TTC549 (cell line): ENCODE measurements around the gene INO80E.
"Not testable (repeated sequence)": the region's sequence is repeated elsewhere in the genome, so short reads cannot be mapped to it uniquely, and the experiment has no call there.

Source experiments
- FAIRE-seq: peaks from 2 replicates; lab custom pipeline; 2012; peaks lifted over from hg19 to GRCh38; lab: Jason Lieb, UNC

Gene INO80E

DNA sequence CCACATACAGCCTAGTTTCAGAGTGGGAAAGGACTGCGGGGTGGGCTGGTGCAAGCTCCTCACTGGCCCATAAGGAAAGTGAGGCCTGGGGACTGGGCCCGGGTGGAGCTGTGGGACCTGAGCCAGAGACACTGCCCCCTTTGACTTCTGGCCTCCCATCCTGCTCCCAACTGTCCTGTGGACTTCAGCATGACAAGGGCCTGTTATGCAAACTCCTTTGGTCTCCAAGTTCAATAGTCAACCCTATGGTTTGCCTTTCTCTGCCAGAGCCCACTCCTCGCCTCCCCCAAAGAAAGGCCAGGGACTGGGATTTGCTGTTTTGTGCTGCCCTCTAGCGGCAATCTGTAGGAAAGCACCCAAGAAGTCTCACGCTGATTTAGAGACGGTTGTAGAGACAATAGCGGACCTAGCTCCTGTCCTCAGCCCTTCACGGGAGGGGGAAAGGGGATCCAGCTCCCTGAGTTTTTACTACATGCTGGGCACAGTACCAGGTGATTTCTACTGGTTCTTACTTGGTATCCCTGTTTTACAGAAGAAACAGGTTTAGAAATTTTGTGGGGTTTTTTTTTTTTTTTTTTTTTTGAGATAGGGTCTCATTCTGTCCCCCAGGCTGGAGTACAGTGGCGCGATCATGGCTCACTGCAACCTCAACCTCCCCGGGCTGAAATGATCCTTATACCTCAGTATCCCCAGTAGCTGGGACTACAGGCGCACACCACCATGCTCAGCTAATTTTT lies 36.2 kb downstream of the INO80E start:
- no peak for FAIRE-seq

DNA sequence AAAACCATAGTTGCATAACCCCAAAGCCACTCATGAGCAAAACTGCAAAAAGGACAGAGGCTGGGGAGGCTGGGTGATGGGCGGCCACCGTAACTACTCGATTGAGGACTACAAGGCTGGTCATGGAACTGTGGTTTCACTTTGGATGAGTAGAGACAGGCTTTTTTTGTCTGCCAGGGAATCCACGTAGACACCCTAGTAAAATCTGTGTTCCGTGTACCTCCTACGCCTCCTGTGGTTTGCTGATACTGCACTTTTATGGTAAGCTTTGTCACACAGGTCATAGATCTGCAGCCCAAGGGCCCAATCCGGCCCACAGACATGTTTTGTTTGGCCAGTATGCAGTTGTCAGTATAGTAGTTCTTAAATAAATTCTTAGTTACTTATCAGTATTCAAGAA lies 37.2 kb downstream of the INO80E start:
- no peak for FAIRE-seq

DNA sequence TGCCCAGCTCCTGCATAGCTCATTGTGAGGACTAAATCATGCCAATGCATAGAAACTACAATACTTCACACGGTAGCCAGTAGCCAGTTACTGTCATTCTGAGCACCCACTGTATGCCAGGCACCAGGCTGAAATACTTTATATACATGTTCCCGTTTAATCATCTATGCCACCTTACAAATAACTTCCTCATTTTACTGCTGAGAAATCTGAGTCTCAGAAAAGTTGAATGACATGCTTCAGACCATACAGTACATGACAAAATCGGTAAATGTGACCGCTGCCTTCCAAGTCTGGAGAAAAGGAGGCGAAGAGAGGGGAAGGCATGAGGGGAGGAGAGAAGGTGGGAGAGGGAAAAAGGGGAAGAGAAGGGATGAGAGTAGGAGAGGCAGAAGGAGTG lies 44.2 kb downstream of the INO80E start:
- FAIRE-seq: no peak

DNA sequence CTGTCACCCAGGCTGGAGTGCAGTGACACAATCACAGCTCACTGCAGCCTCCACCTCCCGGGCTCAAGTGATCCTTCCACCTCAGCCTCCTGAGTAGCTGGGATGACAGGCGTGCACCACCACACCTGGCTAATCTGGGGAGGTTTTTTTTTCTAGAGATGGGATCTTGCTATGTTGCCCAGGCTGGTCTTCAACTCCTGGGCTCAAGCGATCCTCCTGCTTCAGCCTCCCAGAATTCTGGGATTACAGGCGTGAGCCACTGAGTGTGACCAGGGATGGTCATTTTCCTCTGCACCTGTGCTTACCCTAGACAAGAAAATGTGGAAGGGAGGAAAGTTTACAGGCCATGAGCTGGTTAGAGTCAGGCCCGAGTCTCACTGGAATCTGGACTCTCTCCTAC lies 44.6 kb downstream of the INO80E start:
- FAIRE-seq: not testable (repeated sequence)

DNA sequence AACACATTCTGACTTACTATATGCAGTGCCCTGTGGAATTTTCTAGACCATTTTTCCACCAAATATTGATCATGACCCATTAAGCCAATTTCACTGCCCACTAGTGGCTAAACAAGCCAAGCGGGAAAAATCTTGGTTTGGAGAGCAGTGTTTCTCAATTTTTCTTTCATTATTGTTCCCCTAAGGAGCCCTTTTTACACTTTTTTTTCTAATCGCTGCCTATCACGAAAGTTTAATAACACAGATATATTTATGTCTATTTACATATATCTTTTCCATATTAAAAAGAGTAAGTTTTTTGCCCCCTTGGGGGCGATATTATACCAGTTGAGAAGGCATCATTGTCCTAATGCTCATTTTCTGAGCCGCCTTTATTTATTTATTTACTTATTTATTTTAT lies 45.8 kb downstream of the INO80E start:
- peak; percentile 76 for FAIRE-seq

DNA sequence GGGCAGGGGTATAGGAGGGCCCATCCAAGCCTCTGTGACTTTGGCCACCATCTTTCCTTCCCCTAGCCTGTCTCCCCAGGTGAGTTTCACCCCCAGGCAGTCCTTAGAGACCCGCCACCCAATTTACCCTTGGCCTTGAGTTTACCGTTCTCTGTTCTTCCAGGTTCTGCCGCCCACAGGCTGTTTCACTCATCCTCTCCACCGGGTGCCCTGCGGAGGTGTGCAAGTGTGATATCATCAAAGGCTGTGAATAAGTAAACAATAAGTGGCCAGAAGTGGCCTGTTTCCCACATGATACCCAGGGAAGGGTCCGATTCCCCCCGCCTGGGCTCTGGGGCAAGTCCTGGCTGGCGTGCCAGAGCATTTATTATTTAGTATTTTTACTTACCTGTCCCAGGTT lies 50.1 kb downstream of the INO80E start:
- no peak for FAIRE-seq

DNA sequence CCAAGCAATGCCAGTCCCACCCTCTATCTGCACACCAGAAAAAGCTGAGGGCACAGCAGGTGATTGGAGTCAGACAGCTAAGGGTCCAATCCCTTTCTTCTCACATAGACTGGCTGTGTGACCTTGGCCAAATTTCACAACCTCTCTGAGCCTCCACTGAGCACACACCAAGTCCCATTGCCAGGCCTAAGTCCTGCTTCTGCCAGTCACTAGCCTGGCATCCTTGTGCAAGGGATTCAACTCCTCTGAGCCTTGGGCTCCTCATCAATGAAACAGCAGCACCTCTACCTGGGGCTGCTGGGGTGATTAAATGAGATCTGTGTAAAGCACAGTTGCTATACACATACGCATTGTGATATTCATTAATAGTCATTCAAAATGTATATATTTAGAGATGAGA lies 50.5 kb downstream of the INO80E start:
- FAIRE-seq: no peak

DNA sequence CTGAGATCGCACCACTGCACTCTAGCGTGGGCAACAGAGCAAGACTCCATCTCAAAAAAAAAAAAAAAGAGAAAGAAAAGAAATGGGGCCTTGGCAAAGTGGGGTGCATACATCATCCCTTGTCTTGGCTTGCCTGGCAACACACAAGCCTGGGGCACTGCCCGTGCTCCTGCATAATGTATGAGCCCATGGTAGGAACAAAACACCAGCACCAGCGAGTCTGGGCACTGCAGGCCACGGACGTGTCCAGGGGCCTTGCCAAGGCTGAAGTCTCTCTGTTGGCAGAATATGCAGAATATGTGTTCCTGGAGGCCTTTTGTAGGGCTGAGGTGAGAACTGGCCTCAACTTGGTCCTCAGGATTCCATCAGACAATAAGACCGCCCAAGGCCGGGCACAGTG lies 53.8 kb downstream of the INO80E start:
- FAIRE-seq: no peak

DNA sequence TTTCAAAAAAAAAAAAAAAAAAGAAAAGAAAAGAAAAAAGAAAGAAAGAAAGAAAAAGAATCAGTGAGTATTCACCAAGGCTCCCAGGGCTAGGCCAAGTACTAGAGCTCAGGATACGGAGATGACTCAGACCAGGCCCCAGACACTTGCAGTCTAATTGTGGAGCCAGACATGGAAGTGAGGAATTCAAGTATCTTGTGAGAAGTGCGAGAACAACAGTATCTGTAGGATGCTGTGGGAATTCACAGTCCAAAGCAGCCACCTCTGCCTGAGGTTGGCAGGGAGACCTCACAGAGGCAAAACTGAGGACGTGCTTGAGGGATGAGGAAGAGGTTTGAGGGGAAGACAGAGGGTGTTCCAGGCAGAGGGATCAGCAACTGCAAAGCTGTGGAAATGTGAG lies 55.5 kb downstream of the INO80E start:
- FAIRE-seq: no peak

DNA sequence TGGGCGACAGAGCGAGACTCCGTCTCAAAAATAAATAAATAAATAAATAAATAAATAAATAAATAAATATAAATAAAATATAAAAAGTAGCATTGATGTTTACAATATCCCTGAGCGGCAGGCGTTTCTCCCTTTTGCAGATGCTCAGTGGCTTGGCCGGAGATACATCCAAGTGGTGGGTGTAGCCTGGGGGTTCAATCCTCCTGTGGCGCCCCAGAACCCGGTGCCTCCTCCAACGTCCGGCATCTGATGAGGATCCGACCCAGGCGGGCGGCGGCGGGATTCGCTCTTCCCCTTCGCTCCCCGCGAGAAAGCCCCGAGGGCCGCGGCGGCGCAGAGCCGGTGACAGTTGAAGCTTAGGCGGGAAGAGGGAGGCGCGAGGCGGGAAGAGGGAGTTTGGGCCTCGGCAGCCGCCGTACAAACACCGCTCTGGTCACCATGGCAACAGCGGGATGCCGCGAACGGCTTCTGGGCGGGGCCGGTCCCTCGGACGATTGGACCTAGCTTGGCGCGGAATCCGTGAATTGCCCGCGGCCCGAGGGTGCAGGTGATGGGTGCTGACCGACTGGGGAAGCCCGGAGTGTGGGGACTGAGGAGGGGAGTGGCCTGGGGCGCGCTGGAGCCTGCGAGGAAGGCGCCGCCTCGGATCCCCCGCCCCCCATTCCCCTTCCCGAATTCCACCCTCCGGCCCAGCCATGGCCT lies 56.8 kb downstream of the INO80E start:
- no peak for FAIRE-seq

DNA sequence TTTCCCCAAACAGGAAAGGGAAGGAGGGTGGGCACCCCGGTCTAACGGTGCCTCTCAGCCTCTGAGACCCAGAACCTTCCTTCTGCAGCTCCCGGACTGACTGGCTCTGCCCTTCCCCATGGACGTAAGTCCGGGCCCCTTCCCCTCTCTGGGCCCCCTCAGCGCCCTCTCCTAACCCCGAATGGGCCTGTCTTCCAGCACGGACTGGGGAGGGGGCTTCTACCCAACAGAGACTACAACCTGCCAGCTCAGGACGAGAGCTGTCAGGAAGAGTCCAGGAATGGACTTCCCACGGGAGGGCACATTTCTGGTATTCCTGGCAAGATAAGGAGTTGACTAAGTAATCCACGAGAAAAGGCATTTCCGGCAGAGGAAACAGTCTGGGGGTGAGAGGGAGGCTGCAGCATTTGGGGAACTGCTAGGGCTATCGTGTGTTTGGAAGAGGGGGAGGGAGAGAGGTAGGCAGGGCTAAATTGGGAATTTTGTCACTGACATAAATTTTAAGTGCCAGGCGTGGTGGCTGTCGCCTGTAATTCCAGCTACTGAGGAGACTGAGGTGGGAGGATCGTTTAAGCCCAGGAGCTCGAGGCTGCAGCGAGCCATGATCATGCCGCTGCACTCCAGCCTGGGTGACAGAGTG lies 57.5 kb downstream of the INO80E start:
- no peak for FAIRE-seq

DNA sequence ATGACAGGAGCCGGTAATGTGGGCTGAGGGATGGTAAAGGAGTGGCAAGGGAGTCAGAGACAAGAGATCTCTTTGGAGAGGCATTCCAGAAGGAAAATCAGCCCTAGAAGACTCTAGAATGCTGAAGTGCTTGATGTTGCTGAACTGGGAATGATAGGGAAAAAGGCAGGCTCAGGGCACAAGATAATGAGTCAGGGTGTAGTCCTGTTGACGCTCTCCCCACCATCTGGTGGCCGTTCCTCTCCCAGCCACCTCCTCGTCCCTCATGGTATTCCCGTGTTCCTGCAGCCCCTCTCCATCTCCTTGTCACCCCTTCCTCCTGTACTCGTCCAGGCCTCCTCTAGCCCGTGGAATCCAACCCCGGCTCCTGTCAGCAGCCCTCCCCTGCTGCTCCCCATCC lies 58.4 kb downstream of the INO80E start:
- no peak for FAIRE-seq

DNA sequence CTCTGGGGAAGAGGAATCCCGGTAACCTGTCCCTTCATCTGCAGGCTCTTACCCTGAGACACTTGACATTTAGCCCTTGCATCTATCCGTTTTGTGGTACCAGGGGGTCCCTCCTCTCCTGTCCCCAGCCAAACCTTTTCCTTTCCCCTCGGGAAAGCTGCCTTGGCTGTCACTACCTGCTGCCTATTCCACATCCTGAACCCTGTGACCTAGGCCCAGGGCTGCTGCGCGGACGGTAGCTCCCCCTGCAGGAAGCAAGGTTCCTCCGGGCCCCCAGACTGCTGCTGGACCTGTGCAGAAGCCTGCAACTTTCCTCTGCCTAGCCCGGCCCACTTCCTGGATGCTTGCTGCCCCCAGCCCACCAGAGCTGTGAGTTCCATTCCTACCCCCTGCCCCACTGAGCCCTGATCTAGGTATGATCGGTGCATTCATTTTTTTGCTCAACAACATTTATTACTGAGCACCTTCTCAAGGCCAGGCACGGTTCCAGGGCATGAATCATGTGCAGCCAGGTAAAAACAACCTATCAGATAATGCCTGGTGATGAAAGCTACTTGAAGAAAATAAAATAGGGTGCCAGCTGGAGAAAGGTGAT lies 59.0 kb downstream of the INO80E start:
- no peak for FAIRE-seq
